ENCODE measurements around the gene USP35.

USP35 gene

GRCh38 chr11:78234006-78234405 lies 45.3 kb downstream of the USP35 start:
- DNase-seq = no peak

GRCh38 chr11:78237293-78238046 lies 48.8 kb downstream of the USP35 start:
- no peak for DNase-seq

GRCh38 chr11:78239781-78240180 lies 51.1 kb downstream of the USP35 start:
- no peak for DNase-seq

GRCh38 chr11:78241475-78241874 lies 52.8 kb downstream of the USP35 start:
- DNase-seq = no peak

GRCh38 chr11:78244080-78244479 lies 55.4 kb downstream of the USP35 start:
- no peak for DNase-seq

GRCh38 chr11:78244546-78245255 lies 56.0 kb downstream of the USP35 start:
- no peak for DNase-seq

- DNase-seq = no peak
Measured at GRCh38 chr11:78248191-78248590, 59.5 kb downstream of the USP35 start.

GRCh38 chr11:78248903-78249302 lies 60.2 kb downstream of the USP35 start:
- DNase-seq = no peak

- DNase-seq = no peak
Measured at GRCh38 chr11:78250099-78250498, 61.4 kb downstream of the USP35 start.

GRCh38 chr11:78251083-78251775 lies 62.5 kb downstream of the USP35 start:
- no peak for DNase-seq

- no peak for DNase-seq
Measured at GRCh38 chr11:78253797-78254196, 65.1 kb downstream of the USP35 start.

GRCh38 chr11:78254268-78254667 lies 65.5 kb downstream of the USP35 start:
- no peak for DNase-seq

GRCh38 chr11:78255919-78256318 lies 67.2 kb downstream of the USP35 start:
- DNase-seq = no peak

GRCh38 chr11:78256962-78257361 lies 68.2 kb downstream of the USP35 start:
- DNase-seq = no peak

GRCh38 chr11:78257654-78258053 lies 68.9 kb downstream of the USP35 start:
- no peak for DNase-seq

GRCh38 chr11:78259777-78260487 lies 71.2 kb downstream of the USP35 start:
- no peak for DNase-seq

- DNase-seq = no peak
Measured at GRCh38 chr11:78261367-78261766, 72.6 kb downstream of the USP35 start.

- no peak for DNase-seq
Measured at GRCh38 chr11:78261828-78262227, 73.1 kb downstream of the USP35 start.

GRCh38 chr11:78262238-78262637 lies 73.5 kb downstream of the USP35 start:
- no peak for DNase-seq

- DNase-seq = no peak
Measured at GRCh38 chr11:78262691-78263090, 74.0 kb downstream of the USP35 start.

All from stimulated activated CD8-positive, alpha-beta memory T cell treated with anti-CD3 and anti-CD28 coated beads, Interleukin-4, amount 100 ng/mL, for 48 hours (primary cell).